HG02970 (cell line): ENCODE results near the gene KRT72.

Source experiments
- ATAC-seq: cut with Tn5 transposase; IDR thresholded peaks from one replicate; pipeline ENCODE4 v1.9.1; 2021; ENCODE audit warnings: mild to moderate bottlenecking, moderate library complexity, moderate number of reproducible peaks; ENCODE audit not compliant: unreplicated experiment, low FRiP score

Gene KRT72

DNA sequence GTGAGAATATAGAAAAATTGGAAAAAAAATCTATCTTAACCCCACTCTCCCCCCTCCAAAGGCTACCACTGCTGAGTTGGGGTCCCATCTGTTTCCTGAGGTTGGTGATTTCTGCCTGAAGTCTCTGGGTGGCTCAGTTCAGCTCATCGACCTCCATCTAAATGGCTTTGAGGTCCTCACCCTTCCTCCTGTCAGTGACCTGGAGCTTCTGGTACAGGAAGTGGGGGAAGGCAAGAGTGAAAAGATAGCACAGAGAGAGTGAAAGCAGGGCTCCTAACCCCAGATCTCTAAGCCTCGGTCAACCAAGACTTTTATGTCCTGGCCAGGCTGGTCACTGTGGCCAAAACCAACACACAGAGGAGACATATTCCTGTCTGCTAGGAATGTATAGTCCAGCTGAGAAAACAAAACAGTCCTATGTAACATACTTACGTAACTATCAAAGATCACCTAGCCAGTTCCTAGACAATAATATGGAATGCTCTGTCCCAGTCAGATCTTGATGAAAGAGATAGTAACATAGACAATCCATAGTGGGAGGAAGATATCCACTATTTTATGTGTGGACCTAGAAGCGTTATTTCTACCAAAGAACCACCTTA, 29.4 kb upstream of the KRT72 start:
- ATAC-seq: no peak

DNA sequence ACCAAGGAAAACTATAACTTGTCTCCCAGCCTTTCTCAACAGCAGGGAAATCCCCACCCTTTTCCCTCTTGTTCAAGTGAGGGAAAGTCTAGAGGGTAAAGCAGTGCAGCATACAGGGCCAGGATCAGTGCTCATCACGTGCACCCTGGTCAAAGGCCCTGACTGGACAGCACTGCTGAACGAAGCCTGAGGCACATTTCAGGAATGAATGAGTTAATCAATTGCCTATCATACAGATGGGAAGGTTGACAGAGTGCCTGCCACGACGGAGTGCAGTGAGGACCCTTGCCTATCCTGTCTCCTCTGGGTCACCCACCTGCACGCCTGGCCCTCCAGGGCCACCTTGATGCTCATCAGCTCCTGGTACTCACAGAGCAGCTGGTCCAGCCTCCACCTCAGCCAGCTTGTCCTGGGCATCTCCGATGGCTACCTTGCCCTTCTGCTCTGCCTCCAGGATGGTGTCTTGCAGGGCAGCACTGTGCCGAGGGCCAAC, 28.8 kb upstream of the KRT72 start:
- ATAC-seq: no peak

- no peak for ATAC-seq
Observed at GRCh38 chr12:52629281-52630007, 28.2 kb upstream of the KRT72 start.

DNA sequence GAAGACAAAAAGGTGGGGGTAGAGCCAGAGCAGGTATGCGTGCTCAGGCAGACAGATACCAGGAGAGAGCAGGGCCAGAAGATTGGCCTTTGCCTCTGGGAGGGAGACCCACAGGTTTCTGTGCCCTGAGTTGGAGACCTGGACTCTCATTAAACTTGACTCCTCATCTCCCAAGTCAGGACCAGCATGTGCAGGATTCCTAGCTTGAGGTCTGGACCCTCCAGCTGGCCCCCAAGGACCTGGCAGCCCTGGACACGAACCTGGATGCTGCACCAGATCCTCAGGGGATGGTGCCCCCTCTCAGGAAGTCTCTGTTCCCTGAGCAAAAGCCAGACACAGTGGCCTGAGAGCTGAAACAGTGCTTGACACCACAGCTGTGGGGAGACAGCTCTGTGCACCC, 27.6 kb upstream of the KRT72 start:
- no peak for ATAC-seq

DNA sequence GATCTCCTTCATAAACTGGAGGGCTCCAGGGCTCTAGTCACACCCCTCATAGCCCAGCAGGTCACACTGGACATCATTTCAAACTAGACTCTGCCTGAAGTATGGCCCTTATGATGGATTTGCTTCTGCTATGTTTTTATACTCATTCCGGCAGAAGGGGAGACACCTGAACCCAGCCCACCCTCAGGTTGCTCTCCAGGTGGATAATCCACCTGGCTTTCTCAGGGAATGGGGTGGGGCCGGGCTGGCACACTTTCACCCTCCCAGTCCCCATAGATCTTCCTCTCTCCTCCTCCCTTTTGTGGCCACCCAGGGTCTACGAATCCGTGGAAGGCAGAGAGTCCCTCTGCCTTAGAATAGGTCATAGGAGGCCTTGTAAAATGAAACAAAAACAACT, 26.8 kb upstream of the KRT72 start:
- no peak for ATAC-seq

DNA sequence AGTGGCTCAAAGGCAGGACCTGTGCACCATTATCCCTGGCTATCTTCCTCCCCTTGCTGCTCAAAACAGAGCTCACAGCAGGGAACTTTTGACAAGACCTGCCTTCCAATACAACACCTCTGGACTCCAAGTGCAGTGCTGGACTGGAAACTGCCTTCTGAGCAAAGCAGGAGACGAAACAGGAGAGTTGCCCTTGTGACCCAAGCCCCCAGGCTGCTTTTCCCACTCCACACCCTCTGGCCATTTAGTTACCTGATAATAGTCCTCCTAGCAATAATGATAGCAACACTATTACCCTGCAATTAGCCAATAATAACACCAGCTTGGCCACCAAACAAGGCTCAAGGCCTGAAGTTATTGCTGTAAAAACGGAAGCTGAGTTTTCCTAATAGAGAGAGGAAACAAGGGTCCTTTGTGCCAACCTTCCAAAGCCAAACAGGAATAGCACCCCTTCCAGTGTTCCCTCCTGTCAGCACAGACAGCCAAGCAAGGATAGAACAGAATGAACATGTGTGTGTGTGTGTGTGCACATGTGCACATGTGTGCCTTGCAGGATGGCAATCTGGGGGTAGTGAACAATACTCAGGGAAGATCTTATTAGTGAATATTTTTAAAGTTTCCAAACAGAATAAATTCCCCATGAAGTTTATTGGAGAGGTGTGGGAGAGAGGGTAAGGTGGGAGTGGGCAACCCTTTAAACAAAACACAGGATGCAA, 26.3 kb upstream of the KRT72 start:
- no peak for ATAC-seq

DNA sequence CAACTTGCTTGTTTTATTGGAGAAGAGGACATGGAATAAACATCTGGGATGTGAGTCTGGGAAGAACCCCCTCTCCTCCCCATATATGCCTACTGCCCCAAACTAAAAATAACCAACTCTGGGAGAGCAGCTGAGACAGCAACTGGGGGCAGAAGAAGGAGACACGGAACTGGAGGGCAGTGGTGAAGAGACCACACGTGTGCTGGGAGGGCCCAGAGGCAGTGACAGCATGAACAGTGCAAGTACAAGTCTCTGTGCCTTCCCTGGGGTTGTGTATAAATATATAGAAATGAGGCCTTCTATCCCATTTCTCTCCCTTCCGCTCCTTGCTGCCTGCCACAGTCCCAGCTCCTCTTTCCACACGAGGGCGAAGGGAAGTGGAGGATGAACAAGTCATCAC, 21.1 kb upstream of the KRT72 start:
- ATAC-seq: no peak

DNA sequence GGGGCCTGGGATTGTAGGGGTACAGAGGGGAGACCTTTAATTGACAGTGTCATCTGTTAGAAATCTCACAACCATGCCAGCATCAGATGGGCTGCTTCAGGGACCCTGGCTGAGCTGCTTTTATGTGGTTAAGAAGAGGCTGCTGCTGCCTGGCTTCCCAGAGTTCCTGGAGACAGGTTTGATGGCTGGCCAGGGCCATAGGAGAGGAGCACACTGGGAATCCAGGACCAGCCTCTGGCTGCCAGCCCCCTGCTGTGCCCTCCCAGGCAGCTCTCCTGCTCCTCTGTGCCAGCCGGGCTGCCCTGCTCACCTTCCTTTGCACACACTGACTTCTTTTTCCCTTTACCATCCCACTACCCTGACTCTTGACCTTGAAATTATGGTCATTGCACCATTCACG, 17.6 kb upstream of the KRT72 start:
- no peak for ATAC-seq

DNA sequence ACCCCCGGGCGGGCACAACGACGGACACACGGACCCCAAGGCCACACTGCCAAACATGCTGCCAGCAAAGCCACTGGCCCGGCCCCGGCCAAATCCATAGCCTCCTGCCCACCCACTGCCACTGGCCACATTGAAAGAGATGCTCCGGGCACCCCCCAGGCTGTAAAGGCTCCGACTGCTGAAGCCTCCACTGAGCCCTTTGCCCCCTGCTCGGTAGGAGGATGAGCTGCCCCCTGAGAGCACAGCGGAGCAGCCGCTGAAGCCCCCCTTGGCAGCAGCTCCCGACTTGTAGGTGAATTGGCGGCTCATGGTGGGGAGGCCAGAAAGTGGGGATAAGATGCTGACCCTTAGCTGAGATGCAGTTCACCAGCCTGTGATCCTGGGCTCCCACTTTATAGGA, 17.0 kb upstream of the KRT72 start, which contains the start of gene KRT73:
Gene KRT73, minus strand, starts transcription at position 344 of the 400 bp plus-strand sequence. Its CDS starts 35 bp downstream, at position 309.
- no peak for ATAC-seq

- ATAC-seq: no peak
Observed at GRCh38 chr12:52617403-52617785, 16.1 kb upstream of the KRT72 start.

GRCh38 chr12:52616680-52617402, 15.6 kb upstream of the KRT72 start:
- ATAC-seq: no peak

DNA sequence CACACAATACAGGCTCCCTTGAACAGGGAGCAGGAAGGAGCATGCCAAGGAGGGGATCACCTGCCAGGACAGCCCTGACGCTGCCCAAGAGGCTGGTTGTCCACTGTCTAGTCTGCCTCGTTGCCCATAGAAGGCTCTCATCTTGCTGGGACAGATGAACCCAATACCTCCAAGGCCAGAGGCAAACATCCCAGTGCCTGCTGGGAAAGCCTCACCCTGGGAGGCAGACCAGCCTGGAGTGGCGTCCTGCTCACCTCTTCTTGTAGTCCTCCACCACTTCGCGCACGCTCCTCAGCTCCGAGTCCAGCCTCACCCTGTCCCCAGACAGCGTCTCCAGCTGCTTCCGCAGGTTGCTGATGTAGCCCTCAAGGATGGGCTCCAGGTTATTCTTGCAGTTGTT, 14.6 kb upstream of the KRT72 start:
- ATAC-seq: no peak

GRCh38 chr12:52615208-52615868, 14.1 kb upstream of the KRT72 start:
- ATAC-seq: no peak

DNA sequence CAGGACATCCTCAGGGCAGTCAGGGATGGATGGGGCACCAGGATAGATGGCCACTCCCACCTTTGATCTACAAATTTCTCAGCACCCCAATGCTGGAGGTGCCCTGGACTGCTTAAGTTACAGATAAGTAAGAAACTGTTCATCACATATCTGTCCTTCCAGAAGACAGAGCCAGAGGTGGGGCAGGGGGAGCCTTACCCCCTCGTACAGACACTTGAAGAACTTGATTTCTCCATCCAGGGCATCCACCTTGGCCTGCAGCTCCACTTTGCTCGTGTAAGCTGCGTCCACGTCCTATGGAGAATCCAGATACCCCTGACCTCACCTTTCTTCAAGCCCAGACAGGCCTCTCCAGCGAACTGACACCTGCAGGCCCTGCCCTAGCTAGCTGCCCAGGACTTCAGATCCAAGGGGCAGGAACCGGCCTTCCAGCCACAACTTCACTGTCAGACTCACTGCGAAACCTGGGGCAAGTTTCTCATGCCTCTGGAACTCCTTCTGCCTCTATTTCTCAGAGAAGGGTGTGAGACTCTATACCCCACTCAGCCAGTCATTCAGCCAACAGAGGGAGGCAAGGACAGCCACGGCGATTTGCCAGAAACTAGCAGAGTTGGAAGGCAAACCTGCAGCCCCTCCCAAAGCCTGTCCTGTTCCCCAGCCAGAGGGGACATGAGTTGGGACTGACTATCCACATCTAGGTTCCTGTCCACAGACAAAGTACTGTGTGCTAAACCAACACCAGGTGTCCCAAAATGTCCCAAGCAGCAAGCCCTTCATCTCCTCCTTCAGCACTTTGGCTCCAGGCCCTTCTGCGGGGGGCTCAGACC, 13.3 kb upstream of the KRT72 start:
- ATAC-seq: no peak

DNA sequence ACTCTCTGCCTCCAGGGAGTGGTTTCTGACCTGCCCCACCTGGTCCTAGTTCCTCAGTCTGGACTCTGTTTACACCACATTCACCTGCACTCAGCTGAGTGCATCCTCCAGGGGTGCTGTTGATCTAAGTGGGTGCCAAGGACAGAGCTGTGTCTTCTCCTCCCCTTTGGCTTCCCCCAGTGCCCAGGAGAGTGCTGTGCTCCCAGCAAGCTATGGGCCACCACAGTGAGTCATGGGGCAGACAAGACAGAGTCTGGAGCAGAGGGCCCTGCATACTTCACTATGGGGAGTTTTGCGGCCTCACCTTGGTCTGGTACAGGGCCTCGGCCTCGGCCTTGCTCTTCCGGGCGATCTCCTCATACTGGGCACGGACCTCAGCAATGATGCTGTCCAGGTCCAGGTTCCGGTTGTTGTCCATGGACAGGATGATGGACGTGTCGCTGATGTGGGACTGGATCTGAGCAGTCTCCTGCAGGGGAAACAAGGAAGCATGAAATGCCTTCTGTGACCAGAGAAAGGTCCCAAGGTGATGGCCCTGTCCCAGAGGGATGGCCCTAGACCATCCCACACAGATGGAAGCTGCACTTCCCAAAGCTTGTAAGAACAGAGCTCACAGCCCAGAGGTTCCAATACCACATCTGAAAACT, 12.2 kb upstream of the KRT72 start:
- no peak for ATAC-seq

DNA sequence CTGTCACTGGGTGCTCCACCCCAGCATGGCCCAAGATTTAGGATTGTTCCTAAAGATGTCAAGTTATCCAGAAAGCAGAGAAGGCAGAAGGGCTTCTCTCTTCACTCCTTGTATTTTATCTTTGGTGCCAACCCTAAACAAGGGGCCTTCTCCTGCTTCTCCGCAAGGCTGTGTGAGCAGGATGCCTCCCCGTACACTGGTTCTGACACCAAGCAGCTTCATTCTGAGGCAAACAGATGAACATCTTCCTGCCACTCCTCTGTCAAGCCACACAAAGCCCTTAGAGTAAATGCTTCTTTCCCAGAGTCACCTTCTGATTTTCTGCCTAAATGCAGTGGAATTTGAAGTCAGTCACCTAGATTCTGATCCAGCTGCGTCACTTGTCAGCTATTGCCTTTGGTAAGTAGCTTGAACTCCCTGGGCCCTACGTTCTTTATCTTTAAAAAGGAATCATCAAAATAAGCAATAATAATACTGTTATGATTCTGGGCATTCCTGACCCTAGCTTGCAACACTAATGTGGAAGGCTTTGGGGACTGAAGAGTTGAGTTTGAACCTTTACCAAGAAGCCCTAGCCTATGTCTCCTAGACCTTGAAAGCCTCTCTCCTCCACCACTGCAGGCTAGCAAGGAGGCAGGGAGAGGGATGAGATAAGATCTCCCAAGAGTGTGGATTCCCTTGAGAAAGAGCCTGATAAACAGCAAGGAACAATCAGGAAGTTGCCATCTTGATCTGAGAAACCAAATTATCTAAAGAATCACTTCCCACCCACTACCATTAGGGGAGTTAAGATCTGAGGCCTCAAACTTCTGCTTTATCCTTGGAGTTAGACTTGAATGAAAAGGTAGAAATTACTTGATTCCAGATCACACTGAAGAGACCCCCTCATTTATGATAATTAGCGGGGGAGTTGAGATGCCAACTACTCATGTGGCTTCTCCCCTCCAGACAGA, 11.4 kb upstream of the KRT72 start:
- no peak for ATAC-seq

- ATAC-seq: no peak
Observed at GRCh38 chr12:52611080-52611468, 9.8 kb upstream of the KRT72 start.
